Fibroblast of lung (primary cell): Measurements from ENCODE around the gene PPARG. TPM values are rescaled to one million over a fixed set of nuclear protein-coding genes. Genes with fewer than 3 reads are reported as not detected.

Experiments
- DNase-seq, 2 donors: peaks; one replicate each; pipeline versions ENCODE4 v3.0.0 to v3.0.0-alpha.2; 2010; ENCODE audit warnings: low read depth in 2 of 2
- H2AFZ ChIP-seq: 2 replicates; pipeline ENCODE4 v1.5.1; 2012; ENCODE audit warnings: low read length, control low read depth, inconsistent platforms
- H3K27ac ChIP-seq: 2 replicates; pipeline ENCODE4 v1.5.1; 2011; ENCODE audit warnings: low read length, control low read depth; ENCODE audit not compliant: insufficient read depth
- H3K27me3 ChIP-seq: 2 replicates; pipeline ENCODE4 v1.5.1; 2011; ENCODE audit warnings: mild to moderate bottlenecking, low read length; ENCODE audit not compliant: control insufficient read depth, insufficient read depth
- H3K36me3 ChIP-seq: 2 replicates; pipeline ENCODE4 v1.5.1; 2011; ENCODE audit warnings: low read length; ENCODE audit not compliant: control insufficient read depth, insufficient read depth
- H3K4me1 ChIP-seq: 2 replicates; pipeline ENCODE4 v1.5.1; 2011; ENCODE audit warnings: low read length; ENCODE audit not compliant: control insufficient read depth, insufficient read depth; ENCODE audit errors: extremely low read depth
- H3K4me2 ChIP-seq: 2 replicates; pipeline ENCODE4 v1.5.1; 2011; ENCODE audit warnings: low read length, control low read depth; ENCODE audit not compliant: insufficient read depth; ENCODE audit errors: extremely low read depth
- H3K4me3 ChIP-seq, 4 experiments: fragments of 200-600 bp in 1 of 4; sonication (generic) in 1 of 4; replicated peaks in 1 of 4; 2 replicates each; pipeline ENCODE4 v1.5.1; 2011 to 2016; ENCODE audit warnings: low read length in 4 of 4, low read depth in 3 of 4, mild to moderate bottlenecking in 3 of 4, control low read depth in 2 of 4, inconsistent platforms in 1 of 4, mixed read lengths in 1 of 4; ENCODE audit not compliant: insufficient read depth in 1 of 4; ENCODE audit errors: control extremely low read depth in 1 of 4
- H3K79me2 ChIP-seq: 2 replicates; pipeline ENCODE4 v1.5.1; 2012; ENCODE audit warnings: mild to moderate bottlenecking, low read length, inconsistent platforms; ENCODE audit not compliant: control insufficient read depth, insufficient read depth
- H3K9ac ChIP-seq: 2 replicates; pipeline ENCODE4 v1.5.1; 2011; ENCODE audit warnings: mild to moderate bottlenecking, low read length, control low read depth; ENCODE audit not compliant: insufficient read depth
- H3K9me3 ChIP-seq: 2 replicates; pipeline ENCODE4 v1.5.1; 2012; ENCODE audit warnings: low read depth, low read length; ENCODE audit not compliant: control insufficient read depth, insufficient read depth
- H4K20me1 ChIP-seq: 2 replicates; pipeline ENCODE4 v1.5.1; 2011; ENCODE audit warnings: low read length; ENCODE audit not compliant: control insufficient read depth, insufficient read depth; ENCODE audit errors: extremely low read depth
- CTCF ChIP-seq, 2 donors: IDR thresholded peaks in 1 of 2; conservative IDR thresholded peaks in 1 of 2; 1 replicate in 1 of 2; 2 replicates in 1 of 2; pipeline ENCODE4 v1.5.1; 2011 to 2012; ENCODE audit warnings: low read length in 2 of 2, control low read depth in 1 of 2, inconsistent platforms in 1 of 2, low read depth in 1 of 2, mild to moderate bottlenecking in 1 of 2
- EZH2 ChIP-seq: IDR thresholded peaks from 2 replicates; pipeline ENCODE4 v1.5.1; 2012; ENCODE audit warnings: low read length, control low read depth, mild to moderate bottlenecking; ENCODE audit errors: missing control alignments
- polyA plus RNA-seq, 2 donors: library from polyadenylated mRNA; depleted of rRNA in 1 of 2; stranded (reverse) in 1 of 2; unstranded in 1 of 2; fragments of >200 nt; gene quantifications; 2 replicates each; pipeline ENCODE4 v1.2.1, GENCODE V29; 2011 to 2012; ENCODE audit warnings: missing spikeins in 1 of 2
- total RNA-seq: library from RNA; depleted of rRNA; stranded (reverse); fragments of >200 nt; gene quantifications from 2 replicates; pipeline ENCODE4 v1.2.1, GENCODE V29; 2014

The PPARG gene
- total and polyA plus RNA-seq, 2 donors (not counting 1 experiment from before 2014, with no cell fraction given), result 32.8 to 42.8 TPM

GRCh38 chr3:12380461-12380860, 91.6 kb downstream of the PPARG start:
- Histone ChIP-seq H3K9me3 (no peaks in the 10 kb centered on the region), H3K4me1 (no peaks in the 10 kb centered on the region), H3K79me2 (no peaks in the 10 kb centered on the region), H3K4me2 (no peak overlapping the region), H3K9ac (no peak overlapping the region), H3K36me3 (no peaks in the 10 kb centered on the region), H3K27me3 (no peaks in the 10 kb centered on the region), H3K27ac (no peak overlapping the region), H2AFZ (no peak overlapping the region), H3K4me3 (no peak overlapping the region), H4K20me1 (no peaks in the 10 kb centered on the region)
- DNase-seq, result peak in 1 of 2 donors; percentile 61
- TF ChIP-seq EZH2 (no peak), CTCF (conservative IDR thresholded peaks at IDR 0.05 in 1 of 2, IDR thresholded peaks at IDR 0.05 in 1 of 2; ENCODE audit: low read depth in 1 of 2, low read length in 2 of 2) (no peak)

GRCh38 chr3:12381199-12381598, 92.3 kb downstream of the PPARG start:
- H3K36me3 ChIP-seq, result no peaks in the 10 kb centered on the region
- H4K20me1 ChIP-seq, result no peaks in the 10 kb centered on the region
- no peak overlapping the region for H3K27ac ChIP-seq
- H2AFZ ChIP-seq, result no peak overlapping the region
- no peak overlapping the region for H3K4me3 ChIP-seq
- no peaks in the 10 kb centered on the region for H3K27me3 ChIP-seq
- no peak for DNase-seq
- H3K9me3 ChIP-seq, result no peaks in the 10 kb centered on the region
- TF ChIP-seq CTCF (conservative IDR thresholded peaks at IDR 0.05 in 1 of 2, IDR thresholded peaks at IDR 0.05 in 1 of 2; ENCODE audit: low read depth in 1 of 2, low read length in 2 of 2) (no peak), EZH2 (no peak)
- H3K79me2 ChIP-seq, result no peaks in the 10 kb centered on the region
- no peak overlapping the region for H3K9ac ChIP-seq
- H3K4me2 ChIP-seq, result no peak overlapping the region
- H3K4me1 ChIP-seq, result no peaks in the 10 kb centered on the region

- no peaks in the 10 kb centered on the region for H3K79me2 ChIP-seq
- H3K9me3 ChIP-seq, result no peaks in the 10 kb centered on the region
- no peak for TF ChIP-seq EZH2
- TF ChIP-seq CTCF (conservative IDR thresholded peaks at IDR 0.05 in 1 of 2, IDR thresholded peaks at IDR 0.05 in 1 of 2; ENCODE audit: low read depth in 1 of 2, low read length in 2 of 2), result no peak
- H3K9ac ChIP-seq, result no peak overlapping the region
- no peak overlapping the region for H2AFZ ChIP-seq
- no peak for DNase-seq
- no peak overlapping the region for H3K4me2 ChIP-seq
- no peaks in the 10 kb centered on the region for H3K27me3 ChIP-seq
- no peak overlapping the region for H3K27ac ChIP-seq
- no peaks in the 10 kb centered on the region for H4K20me1 ChIP-seq
- no peaks in the 10 kb centered on the region for H3K36me3 ChIP-seq
- H3K4me3 ChIP-seq, result no peak overlapping the region
- no peaks in the 10 kb centered on the region for H3K4me1 ChIP-seq
Measured at GRCh38 chr3:12383218-12383617, 94.3 kb downstream of the PPARG start.
